Endodermal cell (in vitro differentiated cells): Measurements from ENCODE around the gene TNRC6C. TPM values are rescaled to one million over a fixed set of nuclear protein-coding genes. Genes with fewer than 3 reads are reported as not detected.
A peak's percentile ranks its signal among the peaks of the same experiment; 100 is the strongest.

Source experiments
- DNase-seq: peaks from one replicate; pipeline ENCODE4 v3.0.0-alpha.2; 2017
- H3K27ac ChIP-seq: 2 replicates; pipeline ENCODE4 v1.5.1; 2013; ENCODE audit warnings: mild to moderate bottlenecking, low read depth, low read length, moderate library complexity
- H3K27me3 ChIP-seq: 2 replicates; pipeline ENCODE4 v1.6.1; 2013; ENCODE audit warnings: mild to moderate bottlenecking, low read length, moderate library complexity; ENCODE audit not compliant: insufficient read depth, control insufficient read depth, poor library complexity, severe bottlenecking
- H3K36me3 ChIP-seq: 2 replicates; pipeline ENCODE4 v1.7.0; 2013; ENCODE audit warnings: mild to moderate bottlenecking, low read length, moderate library complexity; ENCODE audit not compliant: control insufficient read depth, insufficient read depth
- H3K4me1 ChIP-seq: one replicate; pipeline ENCODE4 v1.7.0; 2013; ENCODE audit warnings: low read length; ENCODE audit not compliant: control insufficient read depth, insufficient read depth
- H3K4me3 ChIP-seq: 2 replicates; pipeline ENCODE4 v1.5.1; 2013; ENCODE audit warnings: mild to moderate bottlenecking, low read length, moderate library complexity
- H3K9ac ChIP-seq: 2 replicates; pipeline ENCODE4 v1.6.1; 2013; ENCODE audit warnings: mild to moderate bottlenecking, low read length, moderate library complexity; ENCODE audit not compliant: poor library complexity, severe bottlenecking; ENCODE audit errors: extremely low read depth
- H3K9me3 ChIP-seq: 2 replicates; pipeline ENCODE4 v1.6.1; 2013; ENCODE audit warnings: mild to moderate bottlenecking, low read length, moderate library complexity; ENCODE audit not compliant: control insufficient read depth
- H3K27ac Mint-ChIP-seq: 2 replicates; pipeline ENCODE4 v1.8.0; 2020; ENCODE audit warnings: mixed read lengths
- H3K27me3 Mint-ChIP-seq: 2 replicates; pipeline ENCODE4 v1.8.0; 2021; ENCODE audit warnings: mild to moderate bottlenecking, mixed read lengths; ENCODE audit not compliant: insufficient read depth
- H3K36me3 Mint-ChIP-seq: 2 replicates; pipeline ENCODE4 v1.8.0; 2020; ENCODE audit warnings: low read depth, mixed read lengths
- H3K4me1 Mint-ChIP-seq: 2 replicates; pipeline ENCODE4 v1.8.0; 2020; ENCODE audit warnings: mixed read lengths
- H3K4me3 Mint-ChIP-seq: 2 replicates; pipeline ENCODE4 v1.8.0; 2020; ENCODE audit warnings: mild to moderate bottlenecking, moderate library complexity, mixed read lengths
- H3K9me3 Mint-ChIP-seq: 2 replicates; pipeline ENCODE4 v1.8.0; 2020; ENCODE audit warnings: mild to moderate bottlenecking, mixed read lengths
- WGBS, 2 experiments: methylation state at CpG; one replicate each; pipeline versions ENCODE4 v1.1.5 to v1.1.7; 2013; ENCODE audit warnings: missing lambda C conversion rate in 2 of 2, mixed read lengths in 1 of 2; ENCODE audit not compliant: insufficient coverage in 1 of 2, insufficient read length in 1 of 2; 5-methylcytosine and 5-hydroxymethylcytosine counted together
- total RNA-seq, 2 donors: library from RNA; stranded (reverse); fragmentation: NEBNext Ultra II Directional in 1 of 2; extraction: Animal tissue kit (Norgen Biotek cat#: 25700) in 1 of 2; gene quantifications; 2 replicates in 1 of 2; 3 replicates in 1 of 2; pipeline ENCODE4 v1.2.1, GENCODE V29; 2021
- TF ChIP-seq, protein P1 (sequence below): fragments of 200-600 bp; sonication (generic); conservative IDR thresholded peaks from 2 replicates; pipeline ENCODE4 v1.5.0; 2021; ENCODE audit warnings: antibody characterized with exemption, mild to moderate bottlenecking

Gene TNRC6C
- total RNA-seq, 2 donors from 2014 or later = 22.4 to 40.2 TPM

DNA sequence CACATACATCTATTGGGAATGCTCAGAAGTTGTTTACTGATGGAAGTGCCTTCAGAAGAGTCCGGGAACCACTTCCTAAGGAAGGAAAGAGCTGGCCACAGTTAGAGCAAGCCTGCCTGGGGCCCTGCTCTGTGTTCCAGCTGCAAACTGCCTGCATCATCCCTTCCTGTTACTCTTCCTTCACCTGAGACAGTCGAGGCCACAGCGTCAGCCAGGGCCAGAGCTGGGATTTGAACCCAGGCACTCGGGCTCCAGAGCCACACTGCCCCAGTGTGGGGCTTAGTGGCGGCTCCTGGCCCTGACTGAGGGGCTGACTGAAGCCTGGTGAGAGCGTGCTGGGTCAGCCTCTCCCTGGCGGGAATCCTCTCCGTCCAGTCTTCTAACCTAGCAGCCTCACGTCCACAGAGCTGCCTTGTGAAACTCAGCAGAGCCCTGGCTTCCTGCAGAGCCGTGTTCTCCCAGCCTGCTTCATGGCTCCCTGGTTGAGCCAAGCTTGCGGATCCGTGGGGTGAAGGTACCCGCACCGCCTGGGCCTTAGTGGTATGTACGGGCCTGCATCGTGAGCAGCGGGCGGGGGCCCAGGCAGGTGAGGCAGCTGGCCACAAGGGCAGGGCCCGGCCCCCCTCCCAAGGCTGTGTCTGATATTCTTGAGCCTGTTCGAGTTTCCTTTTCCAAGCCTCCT, 183.1 kb downstream of the TNRC6C start:
- no peaks in the 10 kb centered on the region for H3K4me1 ChIP-seq
- no peaks in the 10 kb centered on the region for H3K27me3 ChIP-seq
- H3K36me3 ChIP-seq = no peaks in the 10 kb centered on the region
- no peaks in the 10 kb centered on the region for H3K4me1 Mint-ChIP-seq
- peak; percentile 61 for DNase-seq
- H3K27ac ChIP-seq = no peak overlapping the region
- no peaks in the 10 kb centered on the region for H3K9me3 ChIP-seq
- no peak overlapping the region for H3K4me3 ChIP-seq
- WGBS, 2 experiments = 91 to 92% methylated on average over 14 to 20 of the region's 20 CpGs
- H3K9ac ChIP-seq = no peak overlapping the region
- no peaks in the 10 kb centered on the region for H3K36me3 Mint-ChIP-seq
- H3K27me3 Mint-ChIP-seq = peaks cover 10% of the 10 kb centered on the region
- TF ChIP-seq, protein P1, sequence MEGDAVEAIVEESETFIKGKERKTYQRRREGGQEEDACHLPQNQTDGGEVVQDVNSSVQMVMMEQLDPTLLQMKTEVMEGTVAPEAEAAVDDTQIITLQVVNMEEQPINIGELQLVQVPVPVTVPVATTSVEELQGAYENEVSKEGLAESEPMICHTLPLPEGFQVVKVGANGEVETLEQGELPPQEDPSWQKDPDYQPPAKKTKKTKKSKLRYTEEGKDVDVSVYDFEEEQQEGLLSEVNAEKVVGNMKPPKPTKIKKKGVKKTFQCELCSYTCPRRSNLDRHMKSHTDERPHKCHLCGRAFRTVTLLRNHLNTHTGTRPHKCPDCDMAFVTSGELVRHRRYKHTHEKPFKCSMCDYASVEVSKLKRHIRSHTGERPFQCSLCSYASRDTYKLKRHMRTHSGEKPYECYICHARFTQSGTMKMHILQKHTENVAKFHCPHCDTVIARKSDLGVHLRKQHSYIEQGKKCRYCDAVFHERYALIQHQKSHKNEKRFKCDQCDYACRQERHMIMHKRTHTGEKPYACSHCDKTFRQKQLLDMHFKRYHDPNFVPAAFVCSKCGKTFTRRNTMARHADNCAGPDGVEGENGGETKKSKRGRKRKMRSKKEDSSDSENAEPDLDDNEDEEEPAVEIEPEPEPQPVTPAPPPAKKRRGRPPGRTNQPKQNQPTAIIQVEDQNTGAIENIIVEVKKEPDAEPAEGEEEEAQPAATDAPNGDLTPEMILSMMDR = no peak
- no peak overlapping the region for H3K27ac Mint-ChIP-seq
- no peak overlapping the region for H3K4me3 Mint-ChIP-seq
- no peaks in the 10 kb centered on the region for H3K9me3 Mint-ChIP-seq

DNA sequence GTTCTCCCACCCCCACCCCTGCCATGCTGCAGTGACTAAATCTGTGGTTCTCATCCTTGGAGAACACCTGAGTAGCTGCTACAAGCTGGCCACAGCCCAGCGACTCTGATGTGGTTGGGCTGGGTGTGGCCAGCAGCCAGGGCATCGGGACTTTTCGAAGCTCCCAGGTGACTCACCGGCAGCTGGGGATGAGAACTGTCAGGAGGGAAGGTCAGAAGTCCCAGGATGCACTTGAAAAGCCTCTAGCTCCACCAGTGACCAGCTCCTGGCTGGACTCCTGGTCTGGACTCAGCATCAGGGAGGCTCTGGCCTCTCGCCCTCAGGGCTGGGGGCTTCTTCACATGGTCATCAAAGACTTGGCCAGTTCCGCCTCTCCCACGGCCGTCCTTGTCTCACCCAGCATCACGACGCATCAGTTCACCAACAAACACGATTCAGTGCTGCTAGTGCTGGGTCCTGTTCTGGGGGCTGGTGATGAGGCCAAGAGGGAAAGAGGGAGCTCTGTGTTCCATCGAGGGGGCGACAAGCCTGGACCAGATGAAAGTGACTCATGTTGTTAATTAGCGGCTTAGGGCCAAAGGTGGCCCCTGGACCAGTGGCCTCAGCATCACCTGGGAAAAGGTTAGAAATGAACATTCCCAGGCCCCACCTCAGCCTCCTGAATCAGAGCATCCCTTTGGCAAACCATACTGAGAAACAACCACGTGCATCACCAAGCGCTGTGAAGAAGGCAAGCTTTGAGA, 183.8 kb downstream of the TNRC6C start:
- Histone ChIP-seq H3K27me3 (no peaks in the 10 kb centered on the region), H3K4me1 (no peaks in the 10 kb centered on the region), H3K4me3 (no peak overlapping the region), H3K27ac (no peak overlapping the region), H3K9ac (no peak overlapping the region), H3K36me3 (no peaks in the 10 kb centered on the region), H3K9me3 (no peaks in the 10 kb centered on the region)
- H3K4me1 Mint-ChIP-seq = no peaks in the 10 kb centered on the region
- 90 to 93% methylated on average over 13 to 16 of the region's 16 CpGs for WGBS, 2 experiments
- H3K36me3 Mint-ChIP-seq = no peaks in the 10 kb centered on the region
- peaks cover 10% of the 10 kb centered on the region for H3K27me3 Mint-ChIP-seq
- TF ChIP-seq, protein P1 = no peak
- DNase-seq = peak; percentile 80
- no peak overlapping the region for H3K27ac Mint-ChIP-seq
- H3K9me3 Mint-ChIP-seq = no peaks in the 10 kb centered on the region
- H3K4me3 Mint-ChIP-seq = no peak overlapping the region

DNA sequence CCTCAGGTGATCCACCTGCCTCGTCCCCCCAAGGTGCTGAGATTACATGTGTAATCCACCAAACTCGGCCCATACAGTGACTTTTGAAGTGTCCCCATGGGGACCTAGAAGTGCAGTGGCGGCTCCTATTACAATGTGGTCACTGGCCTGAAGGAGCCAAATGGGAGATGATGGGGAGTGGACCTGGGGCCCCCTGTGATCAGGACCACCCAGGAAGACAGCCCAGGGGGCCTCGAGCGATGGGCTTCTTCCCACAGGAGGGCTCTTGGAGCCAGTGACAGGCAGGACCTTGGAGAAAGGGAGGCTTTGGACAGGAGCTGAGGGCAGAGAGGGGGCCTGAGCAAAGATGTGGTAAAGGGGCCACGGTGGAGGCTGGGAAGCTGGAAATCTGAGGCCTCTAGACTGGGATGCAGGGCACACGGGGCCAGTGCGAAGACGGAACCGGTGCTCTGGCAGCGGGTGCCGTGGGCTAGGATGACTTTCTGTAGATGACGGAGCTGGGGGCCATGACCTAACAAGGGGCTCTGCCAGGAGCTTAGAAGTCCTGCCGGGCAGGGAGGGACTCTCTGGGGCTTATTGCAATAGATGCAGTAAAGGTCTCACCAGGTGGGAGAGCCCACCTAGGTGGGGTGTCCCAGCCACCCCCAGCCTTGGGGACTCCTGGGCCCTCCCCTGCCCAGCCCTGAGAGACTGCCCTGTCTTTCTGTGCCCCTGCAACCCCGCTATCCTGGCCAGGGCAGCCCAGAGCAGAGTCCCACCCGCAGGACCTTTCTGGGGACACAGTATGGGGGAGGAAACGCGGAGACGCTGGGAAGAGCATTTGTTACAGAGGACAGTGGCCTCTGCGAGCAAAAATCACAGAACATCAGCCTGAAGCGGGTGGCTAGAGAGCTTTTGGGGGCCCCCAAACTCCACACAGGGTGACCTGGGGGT, 185.0 kb downstream of the TNRC6C start:
- peaks cover 10% of the 10 kb centered on the region for H3K27me3 Mint-ChIP-seq
- H3K27ac Mint-ChIP-seq = no peak overlapping the region
- H3K9ac ChIP-seq = no peak overlapping the region

More for the DNA sequence above, 185.0 kb downstream of the TNRC6C start:
- Histone ChIP-seq H3K27ac (no peak overlapping the region), H3K36me3 (no peaks in the 10 kb centered on the region), H3K4me1 (no peaks in the 10 kb centered on the region), H3K9me3 (no peaks in the 10 kb centered on the region), H3K4me3 (no peak overlapping the region), H3K27me3 (no peaks in the 10 kb centered on the region)
- Mint-ChIP-seq H3K9me3 (no peaks in the 10 kb centered on the region), H3K4me3 (no peak overlapping the region), H3K4me1 (no peaks in the 10 kb centered on the region), H3K36me3 (no peaks in the 10 kb centered on the region)
- TF ChIP-seq, protein P1 = no peak
- DNase-seq = peak; percentile 51
- WGBS, 2 experiments = 93 to 96% methylated on average over 15 to 21 of the region's 21 CpGs
